ENCODE data around the gene MSH6. TPM values are rescaled to one million over a fixed set of nuclear protein-coding genes. Genes with fewer than 3 reads are reported as not detected.

Gene MSH6
- total and polyA plus RNA-seq, 2 experiments from 2014 or later: 50.6 to 82.7 TPM

GRCh38 chr2:47778698-47779425 lies 4.1 kb upstream of the MSH6 start:
- Histone ChIP-seq H3K27ac (peak overlapping the region; percentile 80), H3K9me3 (ENCODE audit: low read depth) (no peaks in the 10 kb centered on the region), H3K4me2 (no peak overlapping the region), H4K20me1 (ENCODE audit: insufficient read depth, poor library complexity, severe bottlenecking) (no peaks in the 10 kb centered on the region), H3K27me3 (no peaks in the 10 kb centered on the region), H3K4me3 (no peak overlapping the region), H3K4me1 (ENCODE audit: insufficient read depth) (peaks cover 13% of the 10 kb centered on the region), H3K79me2 (peaks cover under 1% of the 10 kb centered on the region), H2AFZ (peak overlapping the region; percentile 12), H3K36me3 (replicated peaks; ENCODE audit: insufficient read depth, low read depth) (no peaks in the 10 kb centered on the region), H3K9me2 (replicated peaks; ENCODE audit: insufficient read depth) (no peaks in the 10 kb centered on the region)
- WGBS (ENCODE audit: low lambda C conversion rate, missing lambda C conversion rate): 77% methylated on average over 8 of the region's 8 CpGs
- no peak for TF ChIP-seq CTCF (IDR thresholded peaks at IDR 0.05; ENCODE audit: poor library complexity)
- no peak for TF ChIP-seq EZH2 (IDR thresholded peaks at IDR 0.05; ENCODE audit: borderline replicate concordance)
- no peak for DNase-seq (ENCODE audit: low spot score)

- H3K4me1 ChIP-seq (ENCODE audit: insufficient read depth): peaks cover 13% of the 10 kb centered on the region
- H3K79me2 ChIP-seq: peaks cover 6% of the 10 kb centered on the region
- H2AFZ ChIP-seq: peak overlapping the region; percentile 12
- no peak for DNase-seq (ENCODE audit: low spot score)
- no peaks in the 10 kb centered on the region for H3K9me3 ChIP-seq (ENCODE audit: low read depth)
- no peak for TF ChIP-seq EZH2 (IDR thresholded peaks at IDR 0.05; ENCODE audit: borderline replicate concordance)
- TF ChIP-seq EZH2phosphoT487 (IDR thresholded peaks at IDR 0.05; ENCODE audit: low read depth, severe bottlenecking, unreplicated experiment): no peak
- no peak for TF ChIP-seq CTCF (IDR thresholded peaks at IDR 0.05; ENCODE audit: poor library complexity)
- WGBS (ENCODE audit: low lambda C conversion rate, missing lambda C conversion rate): 88% methylated on average over 8 of the region's 8 CpGs
- H3K27ac ChIP-seq: no peak overlapping the region
- H3K4me2 ChIP-seq: no peak overlapping the region
- H3K36me3 ChIP-seq (replicated peaks; ENCODE audit: insufficient read depth, low read depth): no peaks in the 10 kb centered on the region
- no peaks in the 10 kb centered on the region for H3K27me3 ChIP-seq
- H3K4me3 ChIP-seq: no peak overlapping the region
- peaks cover 5% of the 10 kb centered on the region for H4K20me1 ChIP-seq (ENCODE audit: insufficient read depth, poor library complexity, severe bottlenecking)
- H3K9me2 ChIP-seq (replicated peaks; ENCODE audit: insufficient read depth): no peaks in the 10 kb centered on the region
Measured at GRCh38 chr2:47779426-47779790, 3.5 kb upstream of the MSH6 start.

- H3K4me1 ChIP-seq (ENCODE audit: insufficient read depth): peaks cover 23% of the 10 kb centered on the region
- H3K36me3 ChIP-seq (replicated peaks; ENCODE audit: insufficient read depth, low read depth): no peaks in the 10 kb centered on the region
- H3K9me3 ChIP-seq (ENCODE audit: low read depth): no peaks in the 10 kb centered on the region
- H3K27ac ChIP-seq: peak overlapping the region; percentile 97
- peak overlapping the region; percentile 64 for H3K4me3 ChIP-seq
- no peaks in the 10 kb centered on the region for H3K9me2 ChIP-seq (replicated peaks; ENCODE audit: insufficient read depth)
- peak overlapping the region; percentile 93 for H2AFZ ChIP-seq
- peaks cover 34% of the 10 kb centered on the region for H4K20me1 ChIP-seq (ENCODE audit: insufficient read depth, poor library complexity, severe bottlenecking)
- peak overlapping the region; percentile 83 for H3K4me2 ChIP-seq
- H3K79me2 ChIP-seq: peaks cover 36% of the 10 kb centered on the region
- DNase-seq (ENCODE audit: low spot score): no peak
- no peaks in the 10 kb centered on the region for H3K27me3 ChIP-seq
- TF ChIP-seq CTCF (IDR thresholded peaks at IDR 0.05; ENCODE audit: poor library complexity) (no peak), EZH2phosphoT487 (IDR thresholded peaks at IDR 0.05; ENCODE audit: low read depth, severe bottlenecking, unreplicated experiment) (no peak), EZH2 (IDR thresholded peaks at IDR 0.05; ENCODE audit: borderline replicate concordance) (no peak)
- WGBS (ENCODE audit: low lambda C conversion rate, missing lambda C conversion rate): 4% methylated on average over 7 of the region's 7 CpGs
Measured at GRCh38 chr2:47782381-47782670, 619 bp upstream of the MSH6 start.

All from hepatocyte (in vitro differentiated cells).